GM15510 (cell line): ENCODE measurements around the gene MAP1LC3A.

ENCODE experiments used
- POLR2A ChIP-seq: IDR thresholded peaks from 3 replicates; pipeline ENCODE4 v1.6.1; 2011; ENCODE audit warnings: borderline replicate concordance; ENCODE audit not compliant: insufficient read length; ENCODE audit errors: extremely low read depth

Gene MAP1LC3A

GRCh38 chr20:34560141-34560523 is 1.6 kb downstream of the MAP1LC3A start:
- TF ChIP-seq POLR2A: no peak

DNA sequence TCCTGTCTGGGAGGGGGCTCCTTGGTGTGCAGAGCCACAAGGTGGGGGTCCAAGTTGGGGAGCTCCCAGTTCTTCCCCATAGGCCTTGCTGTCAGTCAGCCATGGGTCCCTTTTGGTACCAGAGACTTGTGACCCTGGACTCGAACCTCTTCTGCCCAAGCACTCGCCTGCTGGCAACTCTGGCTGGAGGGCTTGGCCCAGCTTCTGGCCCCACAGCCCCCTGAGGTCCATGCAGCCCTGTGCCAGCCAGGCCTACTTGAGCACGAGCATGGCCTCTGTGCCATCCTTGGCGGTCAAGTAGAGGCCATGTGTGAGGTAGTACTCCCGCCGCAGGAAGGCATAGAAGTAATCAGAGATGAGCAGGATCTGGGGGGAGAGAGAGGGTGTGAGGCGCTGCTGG is 2.1 kb downstream of the MAP1LC3A start:
- no peak for TF ChIP-seq POLR2A

DNA sequence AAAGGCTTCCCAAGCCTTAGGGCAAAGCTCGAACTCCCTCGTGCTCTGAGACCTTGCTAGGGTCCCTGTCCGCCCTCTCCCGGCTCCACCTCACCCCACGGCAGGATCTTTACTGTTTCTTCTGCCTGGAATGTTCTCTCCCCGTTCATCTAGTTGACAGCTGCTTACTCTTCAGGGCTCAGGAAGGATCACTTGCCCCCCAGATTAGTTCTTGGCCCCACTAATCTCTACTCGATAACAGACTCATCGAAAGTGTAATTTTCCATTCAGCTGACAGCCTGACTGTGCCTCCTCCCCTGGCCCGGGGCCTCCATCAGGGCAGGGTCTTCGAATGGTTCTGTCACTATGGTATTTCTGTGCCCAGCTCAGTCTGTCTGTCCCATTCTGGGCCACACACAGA is 3.1 kb downstream of the MAP1LC3A start:
- no peak for TF ChIP-seq POLR2A

GRCh38 chr20:34562641-34563040 is 4.1 kb downstream of the MAP1LC3A start:
- no peak for TF ChIP-seq POLR2A

GRCh38 chr20:34564833-34565232 is 6.3 kb downstream of the MAP1LC3A start:
- TF ChIP-seq POLR2A: no peak

DNA sequence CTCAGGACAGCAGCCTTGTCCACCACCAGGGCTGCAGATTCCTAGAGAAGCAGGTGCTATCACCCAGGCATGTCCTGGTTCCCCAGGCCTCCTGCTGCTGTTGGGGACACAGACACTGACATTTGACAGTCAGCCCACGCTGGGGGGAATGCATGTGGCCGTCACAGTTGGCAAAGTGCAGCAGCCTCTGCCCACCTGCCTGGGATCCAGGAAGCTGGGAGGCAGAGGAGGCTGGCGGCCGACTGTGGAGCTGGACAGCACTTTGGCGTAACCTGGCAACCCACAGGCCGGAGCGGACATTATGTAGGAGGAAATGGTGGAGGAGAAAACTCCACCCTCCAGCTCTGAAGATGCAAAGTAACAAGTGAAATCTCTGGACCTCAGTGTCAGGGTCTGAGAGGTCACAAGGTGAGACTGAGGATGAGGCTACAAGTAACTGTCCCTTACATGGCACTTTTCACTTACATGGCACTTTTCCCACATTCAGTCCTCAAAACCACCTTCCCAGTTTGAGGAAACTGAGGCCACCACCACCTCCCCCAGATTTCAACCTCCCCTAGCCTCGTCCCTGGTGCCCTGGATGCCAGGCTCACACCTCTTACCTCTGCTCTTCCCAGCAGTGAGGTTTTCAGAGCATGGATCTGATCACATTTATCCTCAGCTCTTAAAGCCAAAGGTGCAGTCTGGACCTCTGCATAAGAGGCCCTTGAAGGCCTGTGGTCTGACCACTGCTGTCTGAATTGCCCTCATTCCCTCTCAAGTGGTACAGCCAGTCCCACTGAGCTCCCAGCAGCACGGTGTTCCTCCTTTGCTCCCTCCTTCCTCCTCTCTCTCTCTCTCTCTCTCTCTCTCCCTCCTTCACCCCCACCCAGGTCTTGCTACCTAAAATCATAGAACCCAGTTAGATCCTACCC is 8.7 kb downstream of the MAP1LC3A start:
- no peak for TF ChIP-seq POLR2A

DNA sequence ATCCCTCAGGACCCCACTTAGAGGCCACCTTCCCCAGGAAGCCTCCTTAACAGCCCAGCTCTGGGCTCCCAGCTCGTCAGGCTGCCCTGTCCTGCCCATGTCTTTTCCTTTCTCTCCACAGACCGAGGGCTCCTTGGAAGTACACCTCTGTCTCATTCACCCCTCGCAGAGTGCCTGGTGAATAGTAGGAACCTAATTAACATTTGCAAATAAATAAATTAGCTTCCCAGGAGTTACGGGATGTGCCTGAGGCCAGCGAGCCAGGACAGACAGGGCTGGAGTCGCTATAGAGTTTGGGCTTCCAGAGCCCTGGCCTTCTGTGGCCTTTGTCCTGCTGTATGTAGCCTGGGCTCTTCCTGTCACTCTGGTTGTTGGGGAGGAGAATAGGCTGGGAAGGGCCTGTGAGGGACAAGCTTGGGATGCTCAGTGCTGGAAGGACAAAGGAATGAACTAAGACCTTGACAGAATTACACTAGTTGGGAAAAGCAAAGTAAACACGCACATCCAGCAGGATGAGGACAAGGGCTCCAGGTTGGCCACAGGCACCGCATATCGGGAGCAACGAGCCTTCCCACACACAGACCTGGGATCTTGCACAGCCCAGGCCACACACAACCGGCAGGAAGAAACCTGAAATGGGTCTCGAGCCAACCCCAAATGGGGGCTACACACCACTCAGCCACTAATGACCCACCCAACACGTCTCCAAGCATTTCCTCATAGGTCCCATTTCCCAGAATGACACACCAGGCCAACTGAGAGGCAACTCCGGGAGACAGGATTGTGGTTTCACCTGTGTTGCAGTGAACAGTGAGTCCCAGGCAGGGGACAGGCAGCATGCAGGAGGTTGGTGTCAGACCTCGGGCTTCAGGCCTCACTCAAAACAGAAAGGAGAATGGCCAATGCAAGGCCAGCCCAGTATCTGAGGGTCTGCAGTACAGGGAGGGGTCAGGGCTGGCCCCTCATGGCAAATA is 9.7 kb downstream of the MAP1LC3A start:
- TF ChIP-seq POLR2A: no peak

DNA sequence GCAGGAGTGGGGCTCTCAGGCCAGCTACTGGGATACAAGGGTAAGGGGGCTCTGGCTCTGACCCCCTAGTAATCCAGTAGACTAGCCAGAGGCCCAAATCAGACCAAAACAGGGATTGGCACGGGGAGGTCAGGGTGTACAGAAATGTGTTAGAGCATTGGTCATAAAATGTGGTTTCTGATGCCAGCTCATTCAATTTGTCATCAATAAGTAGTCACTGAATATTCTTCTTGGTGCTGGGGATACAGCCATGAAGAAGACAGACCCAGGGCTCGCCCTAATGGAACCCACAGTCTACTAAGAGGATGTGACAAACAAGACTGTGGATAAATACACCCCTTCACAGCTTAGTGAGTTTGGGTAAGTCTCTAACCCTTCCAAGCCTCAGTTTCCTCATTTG is 11.1 kb downstream of the MAP1LC3A start:
- TF ChIP-seq POLR2A: no peak

DNA sequence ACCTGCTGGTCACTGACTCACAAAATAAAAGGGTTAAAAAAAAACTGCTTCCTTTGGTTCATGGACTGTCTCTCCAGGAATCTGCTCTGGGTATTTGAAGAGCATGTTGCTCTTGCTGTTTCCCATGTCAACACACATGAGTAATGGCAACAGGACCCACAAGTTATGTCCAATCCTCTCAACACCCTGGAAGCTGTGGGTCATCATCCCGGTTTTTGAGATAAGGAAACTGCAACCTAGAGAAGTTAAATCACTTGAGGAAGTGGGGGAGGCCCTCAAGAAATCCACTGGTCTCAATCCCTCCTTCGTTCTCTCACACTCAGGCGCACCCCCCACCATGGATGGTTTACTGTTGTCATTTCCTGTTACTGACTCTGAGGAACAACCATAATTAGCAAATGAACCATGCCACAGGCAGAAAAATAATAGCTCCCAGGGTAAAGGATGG is 12.4 kb downstream of the MAP1LC3A start:
- TF ChIP-seq POLR2A: no peak

DNA sequence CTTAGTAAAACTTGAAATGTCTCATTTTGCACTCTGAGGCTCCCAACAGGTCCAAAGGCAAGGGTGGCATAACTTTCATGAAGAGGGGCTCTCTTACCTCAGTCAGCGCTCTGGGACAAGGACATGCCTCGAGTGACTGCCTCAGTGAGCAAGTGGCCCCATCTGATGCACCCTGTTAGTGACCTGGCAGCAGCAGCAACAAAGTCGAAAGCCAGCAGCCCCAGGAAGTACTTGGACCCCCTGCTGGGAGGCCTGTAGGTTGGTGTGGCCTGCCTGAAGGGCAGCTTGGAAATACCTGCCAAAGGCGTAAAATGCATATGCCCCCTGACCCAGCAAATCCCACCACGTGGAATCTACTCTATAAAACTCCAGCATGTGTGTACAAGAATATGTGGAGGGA is 13.2 kb downstream of the MAP1LC3A start:
- no peak for TF ChIP-seq POLR2A

GRCh38 chr20:34573541-34574300 is 15.2 kb downstream of the MAP1LC3A start:
- TF ChIP-seq POLR2A: no peak

DNA sequence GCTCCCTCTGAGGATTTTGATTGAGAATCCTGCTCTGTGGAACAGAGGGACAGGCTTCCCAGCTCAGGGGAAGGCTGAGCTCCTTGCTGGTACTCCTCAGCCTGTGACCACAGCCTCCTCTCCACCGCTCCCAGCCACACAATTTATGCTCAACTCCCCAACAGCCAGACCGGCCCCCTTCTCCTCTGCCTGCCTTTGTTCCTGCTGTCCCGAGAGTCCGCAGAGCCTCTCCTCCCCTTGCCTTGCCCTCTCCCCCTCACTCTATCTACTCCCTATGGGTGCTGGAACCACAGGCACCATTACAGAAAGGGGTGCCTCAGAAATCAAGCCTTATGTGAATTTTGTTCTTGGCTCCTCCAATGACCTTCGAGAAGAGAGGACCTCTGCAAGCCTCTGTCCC is 15.9 kb downstream of the MAP1LC3A start:
- no peak for TF ChIP-seq POLR2A

- TF ChIP-seq POLR2A: no peak
Measured at GRCh38 chr20:34574861-34575260, 16.3 kb downstream of the MAP1LC3A start.

GRCh38 chr20:34575271-34575670 is 16.8 kb downstream of the MAP1LC3A start:
- no peak for TF ChIP-seq POLR2A
